Fibroblast of upper back skin (primary cell): ENCODE measurements around the gene NANOGP8.
A peak's percentile ranks its signal among the peaks of the same experiment; 100 is the strongest.

ENCODE experiments used
- DNase-seq: peaks from one replicate; pipeline ENCODE4 v3.0.0-alpha.2; 2013

The NANOGP8 gene

GRCh38 chr15:35058534-35059054, 26.5 kb downstream of the NANOGP8 start:
- DNase-seq = no peak

GRCh38 chr15:35055416-35056105, 29.5 kb downstream of the NANOGP8 start:
- DNase-seq = no peak

- DNase-seq = no peak
Measured at GRCh38 chr15:35054380-35054779, 30.7 kb downstream of the NANOGP8 start.

- no peak for DNase-seq
Measured at GRCh38 chr15:35047996-35048395, 37.1 kb downstream of the NANOGP8 start.

GRCh38 chr15:35047528-35047927, 37.6 kb downstream of the NANOGP8 start:
- no peak for DNase-seq

- peak; percentile 41 for DNase-seq
Measured at GRCh38 chr15:35043373-35044095, 41.6 kb downstream of the NANOGP8 start.

- no peak for DNase-seq
Measured at GRCh38 chr15:35040339-35041255, 44.5 kb downstream of the NANOGP8 start.

GRCh38 chr15:35038626-35039451, 46.3 kb downstream of the NANOGP8 start:
- DNase-seq = peak; percentile 70
